ENCODE measurements around the gene RIPK1.
A peak's percentile ranks its signal among the peaks of the same experiment; 100 is the strongest.
"Not testable (repeated sequence)": the region's sequence is repeated elsewhere in the genome, so short reads cannot be mapped to it uniquely, and the experiment has no call there.

RIPK1 gene

DNA sequence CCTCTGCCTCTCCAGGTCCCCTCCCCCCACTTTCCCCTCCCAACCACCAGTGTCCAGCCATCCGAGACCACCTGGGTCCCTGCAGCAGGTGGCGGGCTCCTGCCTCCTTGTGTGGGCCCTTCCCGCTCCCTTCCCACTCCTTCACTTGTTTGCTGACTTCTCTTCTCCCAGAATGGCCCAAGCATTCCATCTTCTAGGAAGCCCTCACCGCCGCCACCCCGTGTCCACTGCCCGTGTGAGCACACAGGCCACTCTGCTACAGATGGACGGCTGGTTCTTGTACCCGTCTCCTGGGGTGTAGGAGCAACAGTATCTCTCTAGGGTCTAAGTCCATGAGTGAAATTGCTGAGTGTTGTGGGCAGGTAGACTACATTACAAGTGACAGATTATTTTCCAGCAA lies 65.2 kb downstream of the RIPK1 start:
- Mint-ChIP-seq H3K4me1 (peaks cover 19% of the 10 kb centered on the region), H3K9me3 (no peaks in the 10 kb centered on the region), H3K4me3 (no peak overlapping the region), H3K36me3 (ENCODE audit: low read depth) (peaks cover 89% of the 10 kb centered on the region), H3K27me3 (ENCODE audit: low read depth, poor library complexity) (no peaks in the 10 kb centered on the region), H3K27ac (no peak overlapping the region)
- TF ChIP-seq, protein P1, sequence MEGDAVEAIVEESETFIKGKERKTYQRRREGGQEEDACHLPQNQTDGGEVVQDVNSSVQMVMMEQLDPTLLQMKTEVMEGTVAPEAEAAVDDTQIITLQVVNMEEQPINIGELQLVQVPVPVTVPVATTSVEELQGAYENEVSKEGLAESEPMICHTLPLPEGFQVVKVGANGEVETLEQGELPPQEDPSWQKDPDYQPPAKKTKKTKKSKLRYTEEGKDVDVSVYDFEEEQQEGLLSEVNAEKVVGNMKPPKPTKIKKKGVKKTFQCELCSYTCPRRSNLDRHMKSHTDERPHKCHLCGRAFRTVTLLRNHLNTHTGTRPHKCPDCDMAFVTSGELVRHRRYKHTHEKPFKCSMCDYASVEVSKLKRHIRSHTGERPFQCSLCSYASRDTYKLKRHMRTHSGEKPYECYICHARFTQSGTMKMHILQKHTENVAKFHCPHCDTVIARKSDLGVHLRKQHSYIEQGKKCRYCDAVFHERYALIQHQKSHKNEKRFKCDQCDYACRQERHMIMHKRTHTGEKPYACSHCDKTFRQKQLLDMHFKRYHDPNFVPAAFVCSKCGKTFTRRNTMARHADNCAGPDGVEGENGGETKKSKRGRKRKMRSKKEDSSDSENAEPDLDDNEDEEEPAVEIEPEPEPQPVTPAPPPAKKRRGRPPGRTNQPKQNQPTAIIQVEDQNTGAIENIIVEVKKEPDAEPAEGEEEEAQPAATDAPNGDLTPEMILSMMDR (IDR thresholded peaks at IDR 0.05): no peak
- DNase-seq: no peak

GRCh38 chr6:3135668-3136291 lies 67.5 kb downstream of the RIPK1 start:
- no peak for DNase-seq
- peaks cover 93% of the 10 kb centered on the region for H3K36me3 Mint-ChIP-seq (ENCODE audit: low read depth)
- TF ChIP-seq, protein P1 (IDR thresholded peaks at IDR 0.05): no peak
- no peaks in the 10 kb centered on the region for H3K9me3 Mint-ChIP-seq
- peaks cover 26% of the 10 kb centered on the region for H3K4me1 Mint-ChIP-seq
- peak overlapping the region; percentile 27 for H3K27ac Mint-ChIP-seq
- H3K4me3 Mint-ChIP-seq: no peak overlapping the region
- no peaks in the 10 kb centered on the region for H3K27me3 Mint-ChIP-seq (ENCODE audit: low read depth, poor library complexity)

GRCh38 chr6:3136292-3137011 lies 68.2 kb downstream of the RIPK1 start:
- TF ChIP-seq, protein P1 (IDR thresholded peaks at IDR 0.05): no peak
- H3K27ac Mint-ChIP-seq: peak overlapping the region; percentile 73
- peaks cover 92% of the 10 kb centered on the region for H3K36me3 Mint-ChIP-seq (ENCODE audit: low read depth)
- H3K4me1 Mint-ChIP-seq: peaks cover 26% of the 10 kb centered on the region
- no peaks in the 10 kb centered on the region for H3K9me3 Mint-ChIP-seq
- H3K27me3 Mint-ChIP-seq (ENCODE audit: low read depth, poor library complexity): no peaks in the 10 kb centered on the region
- H3K4me3 Mint-ChIP-seq: no peak overlapping the region
- no peak for DNase-seq

- Mint-ChIP-seq H3K9me3 (no peaks in the 10 kb centered on the region), H3K27me3 (ENCODE audit: low read depth, poor library complexity) (no peaks in the 10 kb centered on the region), H3K4me3 (no peak overlapping the region), H3K27ac (peak overlapping the region; percentile 73), H3K36me3 (ENCODE audit: low read depth) (peaks cover 84% of the 10 kb centered on the region), H3K4me1 (peaks cover 26% of the 10 kb centered on the region)
- TF ChIP-seq, protein P1 (IDR thresholded peaks at IDR 0.05): no peak
- no peak for DNase-seq
Measured at GRCh38 chr6:3137057-3137777, 68.9 kb downstream of the RIPK1 start.

DNA sequence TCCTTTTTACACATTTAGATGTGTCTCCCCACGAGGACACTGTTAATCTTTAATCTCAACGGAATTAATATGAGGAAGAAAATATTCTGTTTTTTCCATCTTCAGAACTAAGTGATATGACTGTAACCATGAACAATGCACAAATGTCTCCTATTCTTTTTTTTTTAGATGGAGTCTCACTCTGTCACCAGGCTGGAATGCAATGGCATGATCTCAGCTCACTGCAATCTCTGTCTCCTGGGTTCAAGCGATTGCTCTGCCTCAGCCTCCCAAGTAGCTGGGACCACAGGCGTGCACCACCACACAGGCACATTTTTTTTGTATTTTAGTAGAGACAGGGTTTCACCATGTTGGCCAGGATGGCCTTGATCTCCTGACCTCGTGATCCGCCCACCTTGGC lies 69.6 kb downstream of the RIPK1 start:
- not testable (repeated sequence) for H3K4me3 Mint-ChIP-seq; H3K27ac Mint-ChIP-seq; H3K9me3 Mint-ChIP-seq; H3K27me3 Mint-ChIP-seq (ENCODE audit: low read depth, poor library complexity); DNase-seq
- Mint-ChIP-seq H3K36me3 (ENCODE audit: low read depth) (peaks cover 81% of the 10 kb centered on the region), H3K4me1 (peaks cover 25% of the 10 kb centered on the region)

GRCh38 chr6:3138341-3138740 lies 70.0 kb downstream of the RIPK1 start:
- Mint-ChIP-seq H3K4me3 (no peak overlapping the region), H3K4me1 (peaks cover 20% of the 10 kb centered on the region), H3K9me3 (no peaks in the 10 kb centered on the region), H3K36me3 (ENCODE audit: low read depth) (peaks cover 81% of the 10 kb centered on the region), H3K27me3 (ENCODE audit: low read depth, poor library complexity) (no peaks in the 10 kb centered on the region), H3K27ac (no peak overlapping the region)
- TF ChIP-seq, protein P1 (IDR thresholded peaks at IDR 0.05): no peak
- no peak for DNase-seq

Measured in nephron progenitor cell (in vitro differentiated cells).